A673 (cell line): Measurements from ENCODE around the gene GABRB3. TPM values are rescaled to one million over a fixed set of nuclear protein-coding genes. Genes with fewer than 3 reads are reported as not detected.

ENCODE experiments used
- BruUV-seq: library from RNA; stranded (reverse); fragments of 400-500 nt; replicated peaks from 2 replicates; lab custom pipeline; 2021; lab: Mats Ljungman, UMichigan
- CTCF ChIA-PET: fragments of 300-600 bp; sonication (Branson Sonifier 250); formaldehyde crosslinking; loops from one replicate; lab custom pipeline; 2022; ENCODE audit warnings: antibody characterized with exemption; lab: Charles Lee
- POLR2A ChIA-PET: fragments of 300-600 bp; sonication (Branson Sonifier 250); formaldehyde crosslinking; loops from one replicate; lab custom pipeline; 2022; ENCODE audit warnings: antibody characterized with exemption; ENCODE audit not compliant: low non-redundant PET; lab: Charles Lee
- DNase-seq: peaks from one replicate; pipeline ENCODE4 v3.0.0-alpha.2; 2015; ENCODE audit warnings: low spot score
- H3K27ac ChIP-seq: fragments of 200-600 bp; sonication (generic); 2 replicates; pipeline ENCODE4 v1.5.1; 2016; ENCODE audit warnings: mixed run types, low read depth, mild to moderate bottlenecking, mixed read lengths, antibody characterized with exemption, low read length; ENCODE audit not compliant: poor library complexity, severe bottlenecking
- H3K27me3 ChIP-seq: fragments of 200-600 bp; sonication (generic); replicated peaks from 2 replicates; pipeline ENCODE4 v1.6.1; 2017; ENCODE audit warnings: mixed run types, low read depth, mild to moderate bottlenecking, mixed read lengths, antibody characterized with exemption, low read length; ENCODE audit not compliant: insufficient read depth, poor library complexity
- H3K36me3 ChIP-seq: fragments of 200-600 bp; sonication (generic); 2 replicates; pipeline ENCODE4 v1.6.1; 2016; ENCODE audit warnings: mixed run types, mild to moderate bottlenecking, mixed read lengths, antibody characterized with exemption, low read length; ENCODE audit not compliant: insufficient read depth, poor library complexity, severe bottlenecking
- H3K4me1 ChIP-seq: fragments of 200-600 bp; sonication (generic); 2 replicates; pipeline ENCODE4 v1.6.1; 2017; ENCODE audit warnings: mixed run types, mild to moderate bottlenecking, mixed read lengths, antibody characterized with exemption, low read length; ENCODE audit not compliant: insufficient read depth, poor library complexity, severe bottlenecking
- H3K4me3 ChIP-seq: fragments of 200-600 bp; sonication (generic); 2 replicates; pipeline ENCODE4 v1.5.1; 2016; ENCODE audit warnings: low read depth, mixed run types, mild to moderate bottlenecking, mixed read lengths, low read length; ENCODE audit not compliant: poor library complexity, severe bottlenecking
- H3K9me3 ChIP-seq: fragments of 200-600 bp; sonication (generic); 2 replicates; pipeline ENCODE4 v1.6.1; 2016; ENCODE audit warnings: mixed run types, low read depth, mild to moderate bottlenecking, mixed read lengths, antibody characterized with exemption, low read length; ENCODE audit not compliant: poor library complexity, severe bottlenecking
- EZH2 ChIP-seq: fragments of 200-600 bp; sonication (generic); IDR thresholded peaks from 2 replicates; pipeline ENCODE4 v1.6.1; 2017; ENCODE audit warnings: borderline replicate concordance, low read depth, mild to moderate bottlenecking, mixed read lengths, antibody characterized with exemption, low read length; ENCODE audit not compliant: poor library complexity, severe bottlenecking
- intact Hi-C: fragments of 100-400 bp; cut with micrococcal nuclease; formaldehyde crosslinking; loops from one replicate; pipeline ENCODE4 v1.10.0; 2022; ENCODE audit not compliant: unreplicated experiment
- total RNA-seq: library from RNA; stranded (reverse); gene quantifications from 2 replicates; pipeline ENCODE4 v1.2.3, GENCODE V29; 2021
- TF ChIP-seq, protein P1 (sequence below): fragments of 300-800, 200-600 bp; sonication (generic); conservative IDR thresholded peaks from 2 replicates; pipeline ENCODE4 v1.5.1; 2017; ENCODE audit warnings: low read depth, mild to moderate bottlenecking, antibody characterized with exemption, low read length, moderate library complexity, mixed read lengths

Gene GABRB3
- total RNA-seq, 1 experiment from 2014 or later: not detected

DNA sequence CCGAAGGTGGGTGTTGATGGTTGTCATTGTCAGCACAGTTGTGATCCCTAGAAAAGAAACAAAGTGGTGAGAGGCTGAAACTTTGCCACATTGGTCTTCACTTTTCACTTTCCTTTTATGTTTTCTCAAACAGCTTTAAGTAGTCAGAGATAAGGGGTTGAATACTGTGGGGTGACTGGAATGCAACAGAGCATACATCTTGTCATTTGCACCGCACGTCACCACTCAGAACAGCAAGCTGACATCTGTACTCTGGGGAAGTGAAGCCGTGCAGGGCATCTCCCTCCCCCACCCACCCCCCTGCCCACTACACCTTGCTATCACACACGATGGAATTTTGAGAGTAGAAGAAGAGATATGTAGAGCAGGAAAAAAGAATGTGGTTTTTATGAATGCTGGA lies 211.7 kb downstream of the GABRB3 start:
- ChIA-PET CTCF (no interaction called here), POLR2A (no interaction called here)

DNA sequence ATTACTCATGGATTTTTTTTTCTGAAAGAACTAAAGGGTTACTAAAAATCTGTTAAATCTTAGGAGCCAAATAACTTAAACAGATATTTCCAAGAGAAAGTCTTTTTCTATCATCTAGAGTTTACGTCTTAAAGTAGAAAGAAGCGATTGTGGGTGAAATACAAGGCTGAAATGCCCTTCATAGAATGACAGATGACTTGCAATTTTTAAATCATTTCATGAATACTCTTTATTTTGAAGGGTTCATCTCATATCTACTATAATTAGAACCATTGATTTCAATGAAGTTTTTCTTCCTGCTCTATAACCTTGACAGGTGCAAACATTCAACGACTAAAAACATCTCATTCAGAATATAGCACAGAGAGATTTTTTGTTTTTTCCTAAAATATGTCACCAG lies 217.0 kb downstream of the GABRB3 start:
- H3K27me3 ChIP-seq: no peaks in the 10 kb centered on the region
- TF ChIP-seq, protein P1, sequence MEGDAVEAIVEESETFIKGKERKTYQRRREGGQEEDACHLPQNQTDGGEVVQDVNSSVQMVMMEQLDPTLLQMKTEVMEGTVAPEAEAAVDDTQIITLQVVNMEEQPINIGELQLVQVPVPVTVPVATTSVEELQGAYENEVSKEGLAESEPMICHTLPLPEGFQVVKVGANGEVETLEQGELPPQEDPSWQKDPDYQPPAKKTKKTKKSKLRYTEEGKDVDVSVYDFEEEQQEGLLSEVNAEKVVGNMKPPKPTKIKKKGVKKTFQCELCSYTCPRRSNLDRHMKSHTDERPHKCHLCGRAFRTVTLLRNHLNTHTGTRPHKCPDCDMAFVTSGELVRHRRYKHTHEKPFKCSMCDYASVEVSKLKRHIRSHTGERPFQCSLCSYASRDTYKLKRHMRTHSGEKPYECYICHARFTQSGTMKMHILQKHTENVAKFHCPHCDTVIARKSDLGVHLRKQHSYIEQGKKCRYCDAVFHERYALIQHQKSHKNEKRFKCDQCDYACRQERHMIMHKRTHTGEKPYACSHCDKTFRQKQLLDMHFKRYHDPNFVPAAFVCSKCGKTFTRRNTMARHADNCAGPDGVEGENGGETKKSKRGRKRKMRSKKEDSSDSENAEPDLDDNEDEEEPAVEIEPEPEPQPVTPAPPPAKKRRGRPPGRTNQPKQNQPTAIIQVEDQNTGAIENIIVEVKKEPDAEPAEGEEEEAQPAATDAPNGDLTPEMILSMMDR: no peak
- TF ChIP-seq EZH2: no peak
- H3K36me3 ChIP-seq: no peaks in the 10 kb centered on the region
- CTCF ChIA-PET: no interaction called here
- H3K4me3 ChIP-seq: no peak overlapping the region
- POLR2A ChIA-PET: no interaction called here
- BruUV-seq: no TSS peak
- H3K9me3 ChIP-seq: peaks cover 43% of the 10 kb centered on the region
- no peak overlapping the region for H3K27ac ChIP-seq
- no peaks in the 10 kb centered on the region for H3K4me1 ChIP-seq
- intact Hi-C loops: no loop called here
- DNase-seq: no peak

More for the DNA sequence above, 211.7 kb downstream of the GABRB3 start:
- Histone ChIP-seq H3K4me1 (no peaks in the 10 kb centered on the region), H3K4me3 (no peak overlapping the region), H3K27ac (no peak overlapping the region), H3K9me3 (peaks cover 63% of the 10 kb centered on the region), H3K27me3 (no peaks in the 10 kb centered on the region), H3K36me3 (no peaks in the 10 kb centered on the region)
- BruUV-seq: no TSS peak
- DNase-seq: no peak
- intact Hi-C loops: no loop called here
- TF ChIP-seq, protein P1: no peak
- TF ChIP-seq EZH2: no peak

DNA sequence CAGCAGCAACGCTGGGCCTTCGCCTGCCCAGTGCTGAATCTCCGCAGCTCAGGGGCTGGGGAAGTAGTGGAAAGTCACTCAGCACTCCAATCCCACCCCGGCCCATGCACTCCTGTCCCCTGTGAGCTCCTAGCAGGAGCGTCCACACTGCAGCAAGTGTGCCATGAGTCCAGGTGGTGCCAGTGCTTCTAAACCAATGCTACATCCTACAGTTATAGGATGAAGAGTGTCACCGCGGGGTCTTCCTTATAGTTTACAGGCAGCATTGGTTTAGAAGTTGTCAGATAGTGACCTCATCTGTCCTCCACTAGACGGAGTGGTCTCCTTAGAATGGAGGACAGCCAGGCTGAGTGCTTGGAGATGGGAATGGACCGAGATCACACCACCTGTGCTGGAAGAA lies 221.4 kb downstream of the GABRB3 start:
- intact Hi-C loops: no loop called here
- CTCF ChIA-PET: no interaction called here

More for the DNA sequence above, 221.4 kb downstream of the GABRB3 start:
- Histone ChIP-seq H3K9me3 (peaks cover 44% of the 10 kb centered on the region), H3K4me3 (no peak overlapping the region), H3K4me1 (no peaks in the 10 kb centered on the region), H3K27me3 (no peaks in the 10 kb centered on the region), H3K36me3 (no peaks in the 10 kb centered on the region), H3K27ac (no peak overlapping the region)
- POLR2A ChIA-PET: no interaction called here
- no TSS peak for BruUV-seq
- DNase-seq: no peak
- TF ChIP-seq, protein P1: no peak
- TF ChIP-seq EZH2: no peak
